ENCODE measurements around the gene C2CD3.

C2CD3 gene

DNA sequence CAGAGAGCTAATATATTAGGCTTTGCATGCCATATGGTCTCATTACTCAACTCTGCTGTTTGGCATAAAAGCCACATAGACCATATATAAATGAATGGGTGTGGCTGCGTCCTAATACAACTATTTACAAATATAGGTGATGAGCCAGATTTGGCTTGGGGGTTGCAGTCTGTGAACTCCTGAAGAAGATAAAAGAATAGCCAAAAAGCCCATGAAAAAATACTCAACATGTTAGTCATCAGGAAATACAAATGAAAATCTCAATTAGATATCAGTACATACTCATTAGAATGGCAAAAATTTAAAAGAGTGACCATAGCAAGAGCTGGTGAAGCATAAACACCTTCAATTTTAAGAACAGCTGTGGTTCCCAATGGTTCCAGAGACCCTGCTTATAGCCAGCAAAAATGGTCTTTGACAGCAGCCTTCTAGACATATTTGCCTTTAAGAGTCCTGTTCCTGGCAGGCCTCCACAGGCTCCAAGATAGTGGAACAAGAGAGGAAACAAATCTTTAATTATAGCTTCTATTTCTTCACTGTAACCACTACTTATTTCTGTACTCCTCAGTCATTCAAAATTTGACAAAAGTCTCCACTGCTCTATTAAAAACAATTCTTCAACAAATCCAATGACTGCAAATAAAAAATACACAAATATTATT is 16.1 kb downstream of the C2CD3 start:
- no peak overlapping the region for H3K27ac ChIP-seq
- TF ChIP-seq, protein P1, sequence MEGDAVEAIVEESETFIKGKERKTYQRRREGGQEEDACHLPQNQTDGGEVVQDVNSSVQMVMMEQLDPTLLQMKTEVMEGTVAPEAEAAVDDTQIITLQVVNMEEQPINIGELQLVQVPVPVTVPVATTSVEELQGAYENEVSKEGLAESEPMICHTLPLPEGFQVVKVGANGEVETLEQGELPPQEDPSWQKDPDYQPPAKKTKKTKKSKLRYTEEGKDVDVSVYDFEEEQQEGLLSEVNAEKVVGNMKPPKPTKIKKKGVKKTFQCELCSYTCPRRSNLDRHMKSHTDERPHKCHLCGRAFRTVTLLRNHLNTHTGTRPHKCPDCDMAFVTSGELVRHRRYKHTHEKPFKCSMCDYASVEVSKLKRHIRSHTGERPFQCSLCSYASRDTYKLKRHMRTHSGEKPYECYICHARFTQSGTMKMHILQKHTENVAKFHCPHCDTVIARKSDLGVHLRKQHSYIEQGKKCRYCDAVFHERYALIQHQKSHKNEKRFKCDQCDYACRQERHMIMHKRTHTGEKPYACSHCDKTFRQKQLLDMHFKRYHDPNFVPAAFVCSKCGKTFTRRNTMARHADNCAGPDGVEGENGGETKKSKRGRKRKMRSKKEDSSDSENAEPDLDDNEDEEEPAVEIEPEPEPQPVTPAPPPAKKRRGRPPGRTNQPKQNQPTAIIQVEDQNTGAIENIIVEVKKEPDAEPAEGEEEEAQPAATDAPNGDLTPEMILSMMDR (IDR thresholded peaks at IDR 0.05; ENCODE audit: low read depth, low read length, missing control alignments): no peak
- DNase-seq: no peak
- H3K4me3 ChIP-seq (ENCODE audit: low read depth, low read length): no peak overlapping the region
- no peaks in the 10 kb centered on the region for H3K36me3 ChIP-seq (replicated peaks)
- in situ Hi-C loops (cut with HindIII; ENCODE audit: low pct_ligation_motif_present, low sequenced_read_pairs): no loop called here
- no peaks in the 10 kb centered on the region for H3K27me3 ChIP-seq (replicated peaks)

DNA sequence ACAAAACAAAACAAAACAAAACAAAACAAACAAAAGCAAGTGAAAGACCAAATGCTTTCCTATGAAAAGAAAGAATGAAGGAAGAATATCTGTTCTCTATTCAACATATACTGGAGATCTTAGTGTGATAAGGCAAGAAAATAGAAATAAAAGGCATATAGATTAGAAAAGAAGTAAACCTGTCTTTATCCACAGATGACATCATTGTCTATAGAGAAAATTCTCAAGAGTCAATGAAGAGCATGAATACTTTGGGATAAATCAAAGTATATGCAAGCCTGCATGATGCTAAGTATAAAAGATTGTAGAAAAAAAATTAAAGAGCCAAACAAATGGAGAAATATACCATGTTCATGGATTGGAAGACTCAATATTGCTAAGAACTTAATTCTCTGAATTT is 17.6 kb downstream of the C2CD3 start:
- H3K4me3 ChIP-seq (ENCODE audit: low read depth, low read length): no peak overlapping the region
- in situ Hi-C loops (cut with HindIII; ENCODE audit: low pct_ligation_motif_present, low sequenced_read_pairs): no loop called here
- TF ChIP-seq, protein P1 (IDR thresholded peaks at IDR 0.05; ENCODE audit: low read depth, low read length, missing control alignments): no peak
- H3K36me3 ChIP-seq (replicated peaks): no peaks in the 10 kb centered on the region
- H3K27me3 ChIP-seq (replicated peaks): no peaks in the 10 kb centered on the region
- H3K27ac ChIP-seq: no peak overlapping the region
- DNase-seq: no peak

DNA sequence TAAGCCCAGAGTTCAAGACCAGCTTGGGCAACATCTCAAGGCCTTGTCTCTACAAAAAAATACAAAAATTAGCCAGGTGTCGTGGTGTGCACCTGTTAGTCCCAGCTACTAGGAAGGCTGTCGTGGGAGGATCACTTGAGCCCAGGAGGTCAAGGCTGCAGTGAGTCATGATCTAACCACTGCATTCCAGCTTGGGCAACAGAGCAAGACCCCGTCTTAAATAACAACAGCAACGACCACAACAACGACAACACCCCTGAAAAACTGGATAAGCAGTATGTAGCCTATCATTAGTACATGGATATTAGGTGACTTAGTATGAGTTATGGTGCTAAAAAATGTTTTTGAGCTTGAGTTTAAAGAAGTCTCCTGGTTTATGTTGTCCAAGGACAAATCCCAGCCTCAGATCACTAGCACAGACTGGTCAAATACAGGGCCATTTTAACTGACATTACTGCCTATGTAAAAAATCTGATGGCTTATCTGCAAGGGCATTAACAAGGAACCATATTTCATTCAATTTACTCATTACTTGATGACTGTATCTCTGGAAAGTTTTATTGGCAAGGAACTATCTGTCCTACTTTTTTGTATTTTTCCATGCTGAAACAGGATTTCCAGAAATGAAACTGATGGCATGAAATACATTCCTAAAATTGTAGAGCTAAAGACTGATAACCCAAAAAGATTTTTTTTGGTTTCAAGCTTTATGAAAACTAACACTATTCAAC is 23.4 kb downstream of the C2CD3 start:
- H3K4me3 ChIP-seq (ENCODE audit: low read depth, low read length): no peak overlapping the region
- H3K27ac ChIP-seq: peak overlapping the region; percentile 5
- in situ Hi-C loops (cut with HindIII; ENCODE audit: low pct_ligation_motif_present, low sequenced_read_pairs): no loop called here
- no peaks in the 10 kb centered on the region for H3K27me3 ChIP-seq (replicated peaks)
- no peak for DNase-seq
- no peaks in the 10 kb centered on the region for H3K36me3 ChIP-seq (replicated peaks)
- TF ChIP-seq, protein P1 (IDR thresholded peaks at IDR 0.05; ENCODE audit: low read depth, low read length, missing control alignments): no peak

DNA sequence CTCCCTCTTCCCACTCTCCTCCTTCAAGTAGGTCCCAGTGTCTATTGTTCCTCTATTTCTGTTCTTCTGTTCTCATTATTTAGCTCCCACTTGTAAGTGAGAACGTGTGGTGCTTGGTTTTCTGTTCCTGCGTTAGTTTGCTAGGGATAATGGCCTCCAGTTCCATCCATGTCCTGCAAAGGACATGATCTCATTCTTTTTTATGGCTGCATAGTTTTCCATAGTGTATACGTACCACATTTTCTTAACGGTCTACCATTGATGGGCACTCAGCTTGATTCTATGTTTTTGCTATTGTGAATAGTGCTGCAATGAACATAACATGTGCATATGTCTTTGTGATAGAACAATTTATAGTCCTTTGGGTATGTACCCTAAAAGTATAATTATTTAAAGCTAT is 26.2 kb downstream of the C2CD3 start:
- H3K27me3 ChIP-seq (replicated peaks): no peaks in the 10 kb centered on the region
- TF ChIP-seq, protein P1 (IDR thresholded peaks at IDR 0.05; ENCODE audit: low read depth, low read length, missing control alignments): no peak
- no peaks in the 10 kb centered on the region for H3K36me3 ChIP-seq (replicated peaks)
- no peak for DNase-seq
- H3K4me3 ChIP-seq (ENCODE audit: low read depth, low read length): no peak overlapping the region
- in situ Hi-C loops (cut with HindIII; ENCODE audit: low pct_ligation_motif_present, low sequenced_read_pairs): no loop called here
- H3K27ac ChIP-seq: no peak overlapping the region

DNA sequence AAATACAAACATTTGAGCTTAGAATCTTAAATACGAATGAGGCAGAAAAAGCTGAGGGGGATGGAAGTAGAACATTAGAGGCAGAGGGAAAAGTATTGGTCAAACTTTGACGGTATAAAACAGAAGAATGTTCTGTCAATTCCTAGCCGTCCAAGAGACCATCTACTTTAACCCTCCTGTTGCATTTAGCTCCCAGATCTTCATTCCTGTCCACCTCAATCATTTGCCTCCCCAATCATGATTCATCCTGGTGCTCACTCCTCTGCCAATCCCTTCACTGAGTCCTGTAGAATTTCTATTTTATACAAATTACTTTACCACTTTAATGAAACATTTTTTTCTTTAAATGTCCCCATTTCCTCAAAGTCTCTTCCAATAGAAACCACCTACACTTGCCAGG is 28.2 kb downstream of the C2CD3 start:
- TF ChIP-seq, protein P1 (IDR thresholded peaks at IDR 0.05; ENCODE audit: low read depth, low read length, missing control alignments): no peak
- in situ Hi-C loops (cut with HindIII; ENCODE audit: low pct_ligation_motif_present, low sequenced_read_pairs): no loop called here
- Histone ChIP-seq H3K27me3 (replicated peaks) (no peaks in the 10 kb centered on the region), H3K36me3 (replicated peaks) (no peaks in the 10 kb centered on the region), H3K27ac (no peak overlapping the region), H3K4me3 (ENCODE audit: low read depth, low read length) (no peak overlapping the region)
- DNase-seq: no peak
